NK-92 treated with Interleukin-12 subunit alpha and Interleukin-12 subunit beta, amount 100 ng/mL, for 24 hours (cell line): ENCODE measurements around the gene ZSCAN1.
"Not testable (repeated sequence)": the region's sequence is repeated elsewhere in the genome, so short reads cannot be mapped to it uniquely, and the experiment has no call there.

Source experiments
- DNase-seq: peaks from one replicate; lab custom pipeline; 2025; lab: John Stamatoyannopoulos, UW

The ZSCAN1 gene

GRCh38 chr19:58033741-58034476 lies at the start of gene ZSCAN1:
TSS of gene ZSCAN1 (plus strand) at chr19:58034025. CDS start at chr19:58037837, 3,812 bp downstream.
- no peak for DNase-seq

GRCh38 chr19:57992841-57993240 lies 41.0 kb upstream of the ZSCAN1 start:
- DNase-seq = no peak

- no peak for DNase-seq
Observed at GRCh38 chr19:58000677-58001076, 33.1 kb upstream of the ZSCAN1 start.

- no peak for DNase-seq
Observed at GRCh38 chr19:58001895-58002369, 31.9 kb upstream of the ZSCAN1 start.

GRCh38 chr19:58002384-58003173 lies 31.2 kb upstream of the ZSCAN1 start, which contains the start of gene ZNF606:
TSS of gene ZNF606 (minus strand) at chr19:58002820. CDS start at chr19:58001319, 1,501 bp downstream.
- no peak for DNase-seq

GRCh38 chr19:58003174-58003828 lies 30.5 kb upstream of the ZSCAN1 start:
- no peak for DNase-seq

- no peak for DNase-seq
Observed at GRCh38 chr19:58007285-58007684, 26.5 kb upstream of the ZSCAN1 start.

GRCh38 chr19:58008877-58009276 lies 24.9 kb upstream of the ZSCAN1 start:
- not testable (repeated sequence) for DNase-seq

- no peak for DNase-seq
Observed at GRCh38 chr19:58009301-58009665, 24.5 kb upstream of the ZSCAN1 start.

- no peak for DNase-seq
Observed at GRCh38 chr19:58009666-58010301, 24.0 kb upstream of the ZSCAN1 start.

- DNase-seq = no peak
Observed at GRCh38 chr19:58010507-58010906, 23.3 kb upstream of the ZSCAN1 start.

- no peak for DNase-seq
Observed at GRCh38 chr19:58014141-58014540, 19.7 kb upstream of the ZSCAN1 start.

- DNase-seq = no peak
Observed at GRCh38 chr19:58020129-58020528, 13.7 kb upstream of the ZSCAN1 start.

- no peak for DNase-seq
Observed at GRCh38 chr19:58021541-58022282, 12.1 kb upstream of the ZSCAN1 start.

- DNase-seq = no peak
Observed at GRCh38 chr19:58022283-58022660, 11.6 kb upstream of the ZSCAN1 start.

- no peak for DNase-seq
Observed at GRCh38 chr19:58024661-58025060, 9.2 kb upstream of the ZSCAN1 start.

- no peak for DNase-seq
Observed at GRCh38 chr19:58034477-58034793, 610 bp downstream of the ZSCAN1 start.

GRCh38 chr19:58035863-58036262 lies 2.0 kb downstream of the ZSCAN1 start:
- no peak for DNase-seq

- no peak for DNase-seq
Observed at GRCh38 chr19:58037927-58038687, 4.3 kb downstream of the ZSCAN1 start.

GRCh38 chr19:58038688-58039204 lies 4.9 kb downstream of the ZSCAN1 start:
- DNase-seq = no peak
